ENCODE results near the gene RNF181.

- TF ChIP-seq PBX3 (IDR thresholded peaks at IDR 0.05) (no peak), CTCF (IDR thresholded peaks at IDR 0.05) (no peak), MAX (IDR thresholded peaks at IDR 0.05) (no peak), RAD21 (conservative IDR thresholded peaks at IDR 0.05 in 1 of 2, IDR thresholded peaks at IDR 0.05 in 1 of 2) (no peak), USF2 (IDR thresholded peaks at IDR 0.05) (no peak), EHMT2 (IDR thresholded peaks at IDR 0.05; ENCODE audit: low read depth) (no peak), RFX5 (IDR thresholded peaks at IDR 0.05) (no peak), BCL3 (IDR thresholded peaks at IDR 0.05) (no peak), PHF8 (IDR thresholded peaks at IDR 0.05; ENCODE audit: borderline replicate concordance, low read depth) (no peak), REST (IDR thresholded peaks at IDR 0.05) (no peak), CHD4 (IDR thresholded peaks at IDR 0.05; ENCODE audit: borderline replicate concordance) (no peak)
Observed at GRCh38 chr2:85560812-85561279, 34.7 kb upstream of the RNF181 start.
